ENCODE results near the gene ADGRB3.

The ADGRB3 gene

GRCh38 chr6:68691120-68691519, 56.0 kb downstream of the ADGRB3 start:
- H3K27me3 ChIP-seq (replicated peaks; ENCODE audit: control insufficient read depth, insufficient read depth, low read length) = no peaks in the 10 kb centered on the region
- TF ChIP-seq CTCF (IDR thresholded peaks at IDR 0.05; ENCODE audit: insufficient read depth, low read length, poor library complexity, severe bottlenecking) = no peak
- no peak overlapping the region for H3K4me3 ChIP-seq (replicated peaks; ENCODE audit: low read depth, low read length)
- no peaks in the 10 kb centered on the region for H3K36me3 ChIP-seq (ENCODE audit: control insufficient read depth, insufficient read depth, low read length)
- no peak for DNase-seq (ENCODE audit: extremely low read depth, insufficient read length)

- DNase-seq (ENCODE audit: extremely low read depth, insufficient read length) = no peak
- TF ChIP-seq CTCF (IDR thresholded peaks at IDR 0.05; ENCODE audit: insufficient read depth, low read length, poor library complexity, severe bottlenecking) = no peak
- H3K27me3 ChIP-seq (replicated peaks; ENCODE audit: control insufficient read depth, insufficient read depth, low read length) = no peaks in the 10 kb centered on the region
- H3K36me3 ChIP-seq (ENCODE audit: control insufficient read depth, insufficient read depth, low read length) = no peaks in the 10 kb centered on the region
- no peak overlapping the region for H3K4me3 ChIP-seq (replicated peaks; ENCODE audit: low read depth, low read length)
These were observed 58.2 kb downstream of the ADGRB3 start for GRCh38 chr6:68693271-68693670.

- DNase-seq (ENCODE audit: extremely low read depth, insufficient read length) = no peak
- no peak for TF ChIP-seq CTCF (IDR thresholded peaks at IDR 0.05; ENCODE audit: insufficient read depth, low read length, poor library complexity, severe bottlenecking)
- no peak overlapping the region for H3K4me3 ChIP-seq (replicated peaks; ENCODE audit: low read depth, low read length)
- H3K36me3 ChIP-seq (ENCODE audit: control insufficient read depth, insufficient read depth, low read length) = no peaks in the 10 kb centered on the region
- H3K27me3 ChIP-seq (replicated peaks; ENCODE audit: control insufficient read depth, insufficient read depth, low read length) = no peaks in the 10 kb centered on the region
These were observed 60.3 kb downstream of the ADGRB3 start for GRCh38 chr6:68695403-68695802.

- Histone ChIP-seq H3K36me3 (ENCODE audit: control insufficient read depth, insufficient read depth, low read length) (no peaks in the 10 kb centered on the region), H3K27me3 (replicated peaks; ENCODE audit: control insufficient read depth, insufficient read depth, low read length) (no peaks in the 10 kb centered on the region), H3K4me3 (replicated peaks; ENCODE audit: low read depth, low read length) (no peak overlapping the region)
- no peak for DNase-seq (ENCODE audit: extremely low read depth, insufficient read length)
- no peak for TF ChIP-seq CTCF (IDR thresholded peaks at IDR 0.05; ENCODE audit: insufficient read depth, low read length, poor library complexity, severe bottlenecking)
These were observed 60.8 kb downstream of the ADGRB3 start for GRCh38 chr6:68695838-68696237.

GRCh38 chr6:68697394-68697793, 62.3 kb downstream of the ADGRB3 start:
- no peak for DNase-seq (ENCODE audit: extremely low read depth, insufficient read length)
- H3K36me3 ChIP-seq (ENCODE audit: control insufficient read depth, insufficient read depth, low read length) = no peaks in the 10 kb centered on the region
- H3K4me3 ChIP-seq (replicated peaks; ENCODE audit: low read depth, low read length) = no peak overlapping the region
- no peaks in the 10 kb centered on the region for H3K27me3 ChIP-seq (replicated peaks; ENCODE audit: control insufficient read depth, insufficient read depth, low read length)
- TF ChIP-seq CTCF (IDR thresholded peaks at IDR 0.05; ENCODE audit: insufficient read depth, low read length, poor library complexity, severe bottlenecking) = no peak

- H3K36me3 ChIP-seq (ENCODE audit: control insufficient read depth, insufficient read depth, low read length) = no peaks in the 10 kb centered on the region
- no peak for TF ChIP-seq CTCF (IDR thresholded peaks at IDR 0.05; ENCODE audit: insufficient read depth, low read length, poor library complexity, severe bottlenecking)
- no peak for DNase-seq (ENCODE audit: extremely low read depth, insufficient read length)
- H3K27me3 ChIP-seq (replicated peaks; ENCODE audit: control insufficient read depth, insufficient read depth, low read length) = no peaks in the 10 kb centered on the region
- H3K4me3 ChIP-seq (replicated peaks; ENCODE audit: low read depth, low read length) = no peak overlapping the region
These were observed 66.1 kb downstream of the ADGRB3 start for GRCh38 chr6:68701159-68701558.

Data from GM06990 (cell line).